Measurements from ENCODE around the gene RER1. TPM values are rescaled to one million over a fixed set of nuclear protein-coding genes. Genes with fewer than 3 reads are reported as not detected.

The RER1 gene
- total RNA-seq, 1 donor from 2014 or later: 97.9 TPM

DNA sequence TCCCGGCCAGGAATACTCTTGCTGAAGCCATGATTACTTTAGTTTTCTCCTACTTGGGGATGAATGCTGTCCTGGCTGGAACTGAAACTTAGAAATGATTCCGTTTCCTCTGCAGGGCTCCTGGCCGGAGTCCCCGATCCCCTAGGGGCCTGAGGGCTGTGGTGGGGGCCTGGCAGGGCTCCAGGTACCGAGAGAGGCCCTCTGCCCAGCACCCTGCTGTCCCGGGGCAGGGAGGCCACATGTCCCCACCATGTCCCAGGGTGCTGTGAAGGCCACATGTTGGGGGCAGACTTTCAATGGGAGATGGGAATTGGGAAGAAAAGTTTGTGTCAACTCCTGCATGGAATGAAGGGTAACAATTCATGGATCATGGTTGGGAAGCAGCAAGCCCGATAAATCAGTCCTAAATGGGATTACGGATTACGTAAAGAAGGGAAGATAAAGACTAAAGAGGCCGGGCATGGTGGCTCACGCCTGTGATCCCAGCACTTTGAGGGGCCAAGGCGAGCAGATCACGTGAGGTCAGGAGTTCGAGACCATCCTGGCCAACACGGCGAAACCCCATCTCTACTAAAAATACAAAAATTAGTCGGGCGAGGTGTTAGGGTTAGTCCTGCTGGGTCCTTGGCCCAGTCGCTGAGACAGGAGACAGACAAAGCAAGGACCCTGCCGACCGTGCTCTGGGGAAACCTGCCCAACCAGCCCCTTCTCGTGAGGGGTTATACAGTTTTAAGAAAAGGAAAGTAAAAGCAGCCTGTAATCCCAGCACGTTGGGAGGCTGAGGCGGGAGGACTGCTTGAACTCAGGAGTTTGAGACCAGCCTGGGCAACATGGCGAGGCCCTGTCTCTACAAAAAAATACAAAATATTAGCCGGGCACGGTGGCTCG is 37.8 kb upstream of the RER1 start:
- DNase-seq (ENCODE audit: low read depth, low spot score): no peak

DNA sequence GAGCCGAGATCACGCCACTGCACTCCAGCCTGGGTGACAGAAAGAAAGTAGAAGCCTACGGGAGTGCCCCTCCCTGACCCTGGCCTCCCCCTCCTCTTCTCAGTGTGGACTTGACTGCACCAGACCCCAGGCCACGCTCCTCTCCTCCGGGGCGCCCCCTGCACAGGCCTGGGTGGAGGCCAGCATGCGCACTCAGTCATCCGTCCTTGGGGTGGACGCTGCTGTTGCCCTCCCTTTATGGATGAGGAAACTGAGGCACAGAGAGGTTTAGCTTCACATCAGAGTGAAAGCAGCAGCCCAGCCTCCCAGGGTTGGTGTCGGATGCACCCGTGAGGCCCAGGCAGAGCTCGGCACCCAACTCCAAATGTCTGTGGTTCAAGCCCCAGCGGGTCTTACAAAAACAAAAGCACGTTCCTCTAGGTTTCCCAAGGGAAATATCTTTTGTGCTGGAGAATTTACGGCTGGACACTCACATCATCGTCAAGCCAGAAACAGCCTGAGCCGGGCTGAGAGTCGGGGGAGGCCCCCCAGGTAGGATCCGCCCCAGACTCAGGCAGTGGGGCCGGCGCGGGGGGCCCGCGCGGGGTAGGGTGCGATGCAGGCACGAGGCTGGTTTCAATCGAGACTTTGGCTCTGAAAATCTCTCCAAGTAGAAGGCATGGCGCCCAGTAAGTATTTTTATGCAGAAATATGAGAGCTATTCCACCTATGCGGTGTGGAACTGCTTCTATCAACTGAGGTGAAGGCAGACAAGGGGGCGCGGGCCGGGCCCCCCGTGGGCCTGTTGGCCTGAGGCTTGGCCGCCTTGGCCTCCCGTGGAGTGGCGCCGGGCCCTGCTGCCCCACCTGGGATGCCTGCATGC is 36.9 kb upstream of the RER1 start:
- no peak for DNase-seq (ENCODE audit: low read depth, low spot score)

DNA sequence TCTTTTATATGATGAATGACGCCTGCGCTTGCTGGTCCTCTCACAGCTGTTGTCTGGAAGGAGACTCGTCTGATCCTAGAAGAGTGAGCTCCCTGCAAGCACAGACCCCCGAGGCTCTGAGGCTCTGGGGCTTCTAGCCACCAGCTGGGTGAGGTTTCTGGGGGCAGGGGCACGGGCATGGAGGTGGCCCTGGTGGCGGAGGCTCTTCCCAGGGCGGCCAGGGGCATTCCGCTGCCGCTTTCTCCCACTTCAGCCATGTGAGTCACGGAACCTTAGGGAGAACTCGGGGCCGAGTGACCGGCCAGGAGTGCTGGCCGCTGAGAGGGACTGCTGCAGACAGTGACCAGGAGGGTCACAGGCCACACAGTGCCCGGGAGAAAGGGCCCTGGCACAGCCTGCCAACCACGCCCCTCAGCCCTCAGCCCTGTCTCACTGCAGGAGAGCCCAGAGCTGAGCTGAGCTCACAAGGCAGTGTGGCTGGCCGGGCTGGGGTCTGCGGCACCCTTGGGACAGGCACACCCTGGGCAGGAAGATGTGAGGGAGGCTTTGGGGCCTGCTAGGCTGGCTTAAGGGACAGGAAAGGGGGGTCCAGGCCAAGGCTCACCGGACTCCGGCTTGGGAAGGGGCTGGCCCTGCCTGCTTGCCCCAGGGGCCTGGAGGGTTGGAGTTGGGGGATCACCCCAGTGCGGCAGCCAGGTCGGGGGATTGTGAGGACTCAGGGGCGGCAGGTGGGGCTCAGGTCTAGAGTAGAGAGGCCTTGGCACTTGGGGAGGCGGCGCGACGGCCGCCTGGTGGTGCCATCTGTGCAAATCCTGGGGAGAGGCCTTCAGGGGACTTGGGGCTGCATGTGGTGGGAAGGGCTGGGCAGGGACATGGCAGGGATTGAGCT is 36.0 kb upstream of the RER1 start:
- DNase-seq (ENCODE audit: low read depth, low spot score): no peak

DNA sequence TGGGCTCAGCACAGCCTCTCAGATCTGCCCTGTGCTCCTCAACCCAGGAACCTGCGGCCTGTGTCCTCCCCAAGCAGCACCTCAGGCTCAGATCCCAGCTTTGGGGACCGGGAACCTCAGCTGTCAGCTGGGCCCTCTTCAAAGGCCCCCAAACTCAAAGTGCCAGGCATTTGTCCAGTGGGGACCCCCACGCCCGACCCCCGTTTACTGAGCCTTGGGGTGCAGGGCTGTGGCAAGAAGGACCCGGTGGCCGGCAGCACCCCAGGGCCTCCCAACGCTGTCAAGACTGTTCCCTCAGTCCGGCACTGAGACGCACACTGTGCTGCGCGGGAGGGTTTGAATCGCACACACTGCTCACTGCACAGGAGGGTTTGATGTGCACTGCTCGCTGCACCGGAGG is 35.2 kb upstream of the RER1 start:
- no peak for DNase-seq (ENCODE audit: low read depth, low spot score)

DNA sequence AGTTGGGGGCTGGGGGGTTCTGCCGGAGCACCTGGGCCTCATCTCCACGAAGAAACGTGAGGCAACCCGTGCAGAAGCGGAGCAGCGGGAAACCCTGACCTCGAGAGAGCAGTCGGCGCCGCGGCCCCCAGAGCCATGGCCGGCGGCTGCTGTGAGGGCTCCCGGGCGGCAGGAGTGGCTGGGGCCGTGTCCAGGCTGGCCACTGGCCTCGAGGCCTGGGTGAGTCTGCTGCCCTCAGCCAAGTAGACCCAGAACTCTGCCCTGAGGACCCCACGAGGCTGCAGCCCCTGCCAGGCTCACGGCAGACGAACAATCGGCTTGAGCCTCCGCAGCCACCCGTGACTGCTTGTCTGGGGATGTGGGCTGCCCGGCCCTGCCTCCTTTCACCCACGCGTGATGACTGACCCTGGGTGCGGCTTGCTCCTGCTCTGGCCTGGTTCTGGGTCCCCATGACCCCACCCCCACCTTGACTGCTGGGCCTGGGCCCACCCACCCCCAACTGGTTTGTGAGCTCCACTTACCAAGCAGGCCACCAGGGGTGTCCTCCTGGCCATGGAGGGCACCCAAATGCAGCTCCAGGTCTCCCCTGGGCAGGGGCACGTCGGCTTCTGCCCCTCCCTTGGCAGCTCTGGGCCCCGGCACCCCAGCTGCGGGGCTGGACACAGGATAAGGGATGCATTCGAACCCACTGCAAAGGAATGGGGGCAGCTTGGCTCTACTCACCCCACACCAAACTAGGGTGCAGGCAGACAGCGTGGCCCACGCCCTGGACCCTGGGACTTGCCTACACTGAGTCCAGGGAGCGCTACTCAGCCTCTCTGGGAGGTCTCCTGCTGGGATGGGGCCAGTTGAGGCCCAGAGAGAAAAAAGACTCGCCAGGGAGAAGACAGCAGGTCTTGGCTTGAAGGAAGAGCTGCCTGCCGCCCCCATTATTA is 34.5 kb upstream of the RER1 start:
- no peak for DNase-seq (ENCODE audit: low read depth, low spot score)

DNA sequence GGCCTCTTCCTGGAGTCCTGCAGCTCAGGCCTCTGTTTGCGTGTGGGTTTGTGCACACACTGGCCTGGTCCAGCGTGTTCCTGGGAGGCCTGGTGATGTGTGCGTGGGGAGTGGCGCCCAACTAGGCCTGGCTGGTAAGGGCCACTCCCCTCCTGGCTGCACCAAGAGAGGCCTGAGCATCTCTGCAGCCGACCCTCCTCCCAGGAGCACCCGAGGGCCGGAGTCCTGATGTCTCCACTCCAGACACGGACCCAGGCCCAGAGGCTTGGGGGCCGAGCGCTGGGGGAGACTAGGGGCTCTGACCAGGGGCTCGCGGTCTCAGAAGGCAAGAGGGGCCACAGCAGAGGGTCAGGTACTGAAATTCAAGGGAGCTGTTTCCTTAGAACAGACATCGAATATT is 33.6 kb upstream of the RER1 start:
- DNase-seq (ENCODE audit: low read depth, low spot score): no peak

DNA sequence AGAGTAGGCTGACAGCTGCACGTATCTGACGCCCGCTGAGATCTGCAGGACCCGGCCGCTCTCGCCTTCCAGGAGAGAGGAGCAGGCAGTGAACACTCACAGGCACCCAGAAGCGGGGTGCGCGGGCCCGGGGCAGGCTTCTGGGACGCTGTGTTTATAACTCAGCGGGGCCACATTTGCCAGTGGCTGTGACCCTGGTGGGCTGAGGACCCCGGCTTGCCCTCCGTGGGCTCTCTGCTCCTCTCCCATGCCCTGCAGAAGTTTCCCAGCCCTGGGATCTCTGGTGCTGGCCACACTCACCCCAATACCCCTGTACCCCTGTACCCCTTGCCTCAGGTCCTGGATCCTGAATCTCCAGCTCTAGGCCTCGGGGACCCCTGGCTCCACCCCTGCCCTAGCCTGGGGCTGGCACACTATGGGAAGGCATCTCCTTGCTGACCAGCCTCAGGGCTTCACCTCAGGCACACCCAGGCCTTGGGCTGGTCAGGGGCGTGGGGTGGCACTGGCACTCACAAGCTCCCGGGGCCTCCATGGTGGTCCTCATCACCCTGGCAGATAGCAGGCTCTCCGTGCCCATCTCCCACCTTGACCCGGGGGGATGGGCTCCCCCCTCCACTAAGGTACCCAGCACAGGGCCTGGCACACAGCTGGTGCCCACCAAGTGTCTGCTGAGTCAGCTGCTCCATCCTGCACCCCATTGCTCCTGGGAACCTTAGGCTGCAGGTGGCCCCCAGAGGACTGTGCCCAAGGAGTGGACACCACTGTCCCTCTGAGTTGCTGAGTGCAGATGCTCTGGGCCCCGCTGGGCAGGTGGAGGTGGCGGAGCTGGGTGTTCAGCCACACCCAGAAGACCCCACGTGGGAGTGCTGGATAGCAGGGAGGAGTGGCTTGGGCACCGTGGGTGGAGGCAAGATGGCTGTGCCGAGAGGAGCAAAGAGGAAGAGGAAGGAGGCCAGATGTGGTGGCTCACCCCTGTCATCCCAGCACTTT is 32.7 kb upstream of the RER1 start:
- no peak for DNase-seq (ENCODE audit: low read depth, low spot score)

DNA sequence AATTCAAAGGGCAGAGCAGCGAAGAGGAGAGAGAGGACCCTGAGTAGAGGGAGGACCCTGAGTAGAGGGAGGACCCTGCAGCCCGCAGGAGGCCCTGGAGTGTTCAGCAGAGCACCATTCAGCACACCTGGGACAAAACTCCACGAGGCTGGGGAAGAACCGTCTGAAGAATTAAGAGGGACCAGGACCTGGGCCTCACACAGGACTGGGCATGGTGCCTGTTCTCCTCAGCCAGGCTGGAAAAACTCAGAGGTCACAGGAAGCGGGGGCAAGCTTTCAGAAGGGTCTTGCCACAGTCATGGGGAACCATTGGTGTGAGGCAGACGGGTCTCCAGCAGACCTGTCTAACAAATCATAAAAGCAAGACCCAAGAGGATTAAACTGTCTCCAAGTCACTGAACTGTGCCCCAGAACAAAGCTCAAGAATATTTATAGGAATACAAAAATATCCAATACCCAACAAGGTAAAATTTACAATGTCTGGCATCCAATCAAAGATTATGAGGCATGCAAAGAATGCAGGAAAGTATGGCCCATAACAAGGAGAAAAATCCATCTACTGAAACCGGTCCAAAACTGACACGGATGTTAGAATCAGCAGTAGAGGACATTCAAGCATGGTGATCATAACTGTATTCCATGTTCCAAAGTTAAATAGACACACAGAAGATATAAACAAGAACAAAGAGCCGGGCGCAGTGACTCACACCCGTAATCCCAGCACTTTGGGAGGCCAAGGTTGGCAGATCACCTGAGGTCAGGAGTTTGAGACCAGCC is 30.9 kb upstream of the RER1 start:
- DNase-seq (ENCODE audit: low read depth, low spot score): no peak

DNA sequence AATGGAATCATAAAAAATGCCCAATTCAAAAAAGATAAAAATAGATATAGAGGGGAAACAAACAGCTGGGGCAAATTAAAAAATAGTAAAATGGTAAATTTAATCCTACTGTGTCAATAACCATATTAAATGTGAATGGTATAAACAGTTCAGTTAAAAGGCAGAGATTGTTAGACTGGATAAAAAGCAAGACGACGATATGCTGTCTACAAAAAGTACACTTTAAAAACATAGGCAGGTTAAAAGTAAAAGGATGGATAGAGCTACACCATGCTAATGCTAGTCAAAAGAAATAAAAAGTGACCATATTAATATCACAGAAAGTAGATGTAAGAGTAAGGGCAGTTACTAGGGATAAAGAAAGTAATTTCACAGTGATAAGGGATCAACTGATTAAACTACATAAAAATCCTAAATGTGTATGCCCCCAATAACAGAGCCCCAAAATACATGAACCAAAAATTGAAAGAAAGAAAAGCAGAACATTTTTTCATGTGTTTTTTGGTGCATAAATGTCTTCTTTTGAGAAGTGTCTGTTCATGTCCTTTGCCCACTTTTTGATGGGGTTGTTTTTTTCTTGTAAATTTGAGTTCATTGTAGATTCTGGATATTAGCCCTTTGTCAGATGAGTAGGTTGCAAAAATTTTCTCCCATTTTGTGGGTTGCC is 27.7 kb upstream of the RER1 start:
- DNase-seq (ENCODE audit: low read depth, low spot score): no peak

DNA sequence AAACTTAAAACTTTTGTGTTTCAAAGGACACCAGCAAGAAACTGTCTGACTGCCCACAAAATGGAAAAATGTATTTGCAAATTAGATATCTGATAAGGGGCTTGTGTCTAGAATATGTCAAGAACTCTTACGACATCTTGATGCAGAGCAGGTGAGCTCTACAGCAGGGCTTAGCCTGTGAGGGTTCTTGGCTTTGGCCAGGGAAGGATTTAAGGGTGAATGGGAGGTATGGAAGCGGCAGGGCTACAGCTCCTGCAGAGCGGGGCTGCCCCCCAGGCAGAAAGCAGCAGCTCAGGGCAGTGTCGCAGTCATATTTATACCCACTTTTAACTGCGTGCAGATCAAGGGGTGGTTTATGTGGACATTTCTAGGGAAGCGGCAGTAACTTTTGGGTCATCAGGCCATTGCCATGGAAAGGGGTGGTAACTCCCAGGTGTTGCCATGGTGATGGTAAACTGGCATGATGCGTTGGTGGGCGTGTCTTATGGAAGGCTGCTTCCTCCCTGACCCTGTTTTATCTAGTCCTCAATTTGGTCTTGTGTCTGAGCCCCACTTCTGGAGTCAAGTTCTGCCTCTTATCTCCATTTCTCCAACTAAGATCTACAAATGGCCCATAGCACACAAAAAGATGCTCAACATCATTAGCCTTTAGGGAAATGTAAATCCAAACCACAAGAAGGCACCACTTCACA is 23.4 kb upstream of the RER1 start:
- no peak for DNase-seq (ENCODE audit: low read depth, low spot score)

DNA sequence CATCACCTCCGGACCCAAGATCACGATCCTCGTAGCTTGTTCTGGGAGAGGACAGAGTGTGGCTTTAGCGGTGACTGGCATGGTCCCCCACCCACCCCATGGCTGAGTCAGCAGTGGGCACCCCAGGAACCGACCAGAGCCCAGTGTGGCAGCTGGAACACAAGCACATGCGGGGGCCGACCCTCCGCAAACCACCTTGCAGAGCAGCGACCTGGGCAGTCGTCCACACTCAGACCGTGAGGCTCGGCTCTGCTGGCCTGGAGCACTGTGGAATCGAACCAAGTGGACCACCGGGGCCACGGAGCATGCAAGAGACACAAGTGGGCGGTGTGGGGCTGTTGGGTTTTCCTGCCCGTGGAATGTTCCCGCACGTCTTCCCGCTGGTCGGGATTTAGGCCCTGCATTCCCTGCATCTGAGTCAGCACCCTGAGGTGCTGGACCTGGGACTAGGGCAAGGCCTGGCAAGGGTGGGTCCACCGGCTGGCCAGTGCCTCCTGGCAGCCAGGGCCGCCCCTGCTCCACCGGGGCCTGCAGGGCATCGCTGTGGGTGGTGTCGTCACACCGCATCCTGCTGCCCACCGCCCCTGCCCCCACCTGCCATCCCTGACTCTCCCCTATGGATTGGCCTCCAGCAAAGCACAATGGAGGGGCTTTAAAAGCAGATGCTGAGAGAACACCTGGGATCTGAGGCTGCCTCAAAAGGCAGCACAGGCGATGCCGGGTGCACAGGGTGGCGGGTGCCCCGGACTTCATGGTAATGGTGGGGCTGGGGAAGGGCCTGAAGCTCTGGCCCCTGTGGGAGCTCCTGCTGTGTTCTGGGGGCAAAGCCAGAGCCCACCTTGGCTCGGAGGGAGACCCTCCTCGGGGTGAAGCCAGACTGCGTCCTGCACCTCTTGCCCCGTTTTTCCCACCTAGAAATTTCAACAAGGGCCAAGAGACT is 18.8 kb upstream of the RER1 start:
- no peak for DNase-seq (ENCODE audit: low read depth, low spot score)

DNA sequence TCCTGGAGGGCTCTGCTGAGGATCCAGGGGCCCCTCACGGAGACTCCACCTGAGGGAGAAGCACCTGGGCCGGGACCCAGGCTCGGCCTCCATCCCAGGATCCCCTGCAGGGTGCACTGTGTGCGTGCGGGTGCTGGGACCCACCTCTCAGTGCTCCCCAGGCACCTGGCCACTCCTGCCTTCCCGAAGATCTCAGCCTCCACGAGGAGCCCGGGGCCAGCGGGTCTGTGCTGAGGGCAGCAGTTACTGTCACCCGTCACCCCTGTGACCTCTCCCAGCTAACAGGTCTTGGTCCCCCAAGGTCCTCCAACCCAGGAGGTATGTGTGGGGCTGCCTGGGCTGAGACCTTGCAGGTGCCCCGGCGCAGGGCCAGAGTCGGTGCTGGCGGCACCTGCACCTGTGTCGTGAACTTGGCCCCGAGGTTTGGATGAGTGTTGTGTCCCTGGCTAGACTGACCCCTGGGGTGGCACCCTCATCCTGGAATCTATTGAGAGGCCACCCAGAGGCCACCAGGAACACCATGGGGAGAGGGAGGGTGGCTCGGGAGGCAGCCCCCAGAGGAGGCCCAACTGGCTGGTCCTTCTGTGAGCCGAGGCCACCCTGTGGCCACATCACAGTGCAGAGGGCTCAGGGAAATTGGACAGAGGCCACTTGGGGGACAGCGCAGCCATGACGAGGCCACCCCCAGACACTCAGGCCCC is 17.9 kb upstream of the RER1 start:
- DNase-seq (ENCODE audit: low read depth, low spot score): no peak

DNA sequence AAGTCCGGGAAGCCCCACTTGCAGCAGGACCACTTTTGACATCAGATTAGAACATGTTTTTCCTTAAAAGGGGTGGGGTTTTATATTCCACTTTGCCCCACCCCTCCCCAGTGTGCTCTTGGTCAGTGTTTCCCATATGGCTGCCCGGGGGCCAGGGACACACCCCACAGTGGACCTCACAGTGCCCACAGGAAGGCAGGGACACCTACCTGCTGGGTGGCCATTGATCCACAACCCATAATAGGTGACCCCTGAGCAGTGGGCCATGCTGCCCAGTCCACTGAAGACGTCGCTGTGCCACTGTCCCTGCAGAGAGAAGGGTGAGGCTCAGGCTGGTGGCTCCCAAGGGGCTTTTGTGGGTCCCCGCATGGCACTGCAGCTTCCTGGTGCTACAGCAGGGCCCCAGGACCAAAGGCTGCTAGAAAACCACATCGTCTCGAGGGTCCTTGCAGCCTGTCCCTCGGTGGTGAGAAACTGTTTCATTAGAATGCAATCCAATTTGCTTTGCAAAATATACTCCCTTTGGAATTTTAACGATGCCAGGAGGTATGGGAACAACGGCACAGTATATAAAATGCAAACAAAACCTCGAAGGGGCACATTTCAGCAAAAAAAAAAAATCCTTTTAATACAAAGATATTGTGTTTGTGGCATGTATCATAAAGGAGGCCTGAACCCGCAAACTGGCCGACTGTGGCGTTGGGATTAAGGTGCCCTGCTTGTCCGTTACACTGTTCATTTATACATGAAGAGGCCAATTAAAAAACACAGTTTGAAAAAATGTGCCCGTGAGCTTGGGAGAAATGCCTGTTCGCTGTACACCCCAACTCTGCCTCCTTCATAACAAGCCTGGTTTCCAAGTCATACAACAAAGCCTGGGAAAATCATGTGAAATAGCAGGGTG is 17.1 kb upstream of the RER1 start:
- DNase-seq (ENCODE audit: low read depth, low spot score): no peak

DNA sequence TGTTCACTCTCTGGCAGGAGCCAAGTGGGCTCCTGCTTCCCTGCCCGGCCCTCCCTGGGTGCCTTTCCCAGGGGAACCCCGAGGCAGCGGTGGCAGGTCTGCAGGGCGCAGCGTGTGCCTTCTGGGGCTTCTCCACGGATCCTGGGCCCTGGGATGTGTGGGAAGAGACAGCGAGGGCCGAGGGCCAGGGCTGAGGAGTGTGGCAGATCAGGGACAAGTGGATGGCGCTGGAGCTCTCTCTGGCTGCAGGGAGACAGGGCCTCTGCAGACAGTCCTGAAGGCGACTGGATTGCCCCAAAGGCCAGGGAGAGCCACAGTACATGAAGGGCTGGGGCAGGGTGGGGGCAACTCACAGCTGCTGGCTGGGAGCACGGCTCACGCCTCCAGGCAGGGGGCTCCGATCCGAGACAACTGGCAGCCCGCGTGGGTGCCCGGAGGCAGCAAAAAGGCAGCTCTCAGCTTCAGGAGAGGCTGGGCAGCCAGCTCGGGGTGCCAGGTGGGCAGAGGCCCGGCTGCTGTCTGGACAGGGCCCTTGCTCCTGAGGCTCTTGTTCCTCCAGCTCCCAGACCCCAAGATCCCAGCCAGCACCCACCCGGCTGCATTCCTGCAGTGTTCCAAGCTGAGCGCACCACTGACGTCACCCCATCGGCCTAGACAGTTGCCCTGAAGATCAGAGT is 16.3 kb upstream of the RER1 start:
- no peak for DNase-seq (ENCODE audit: low read depth, low spot score)

All from pulmonary artery endothelial cell (primary cell).